ENCODE results near the gene TAS2R9.

DNA sequence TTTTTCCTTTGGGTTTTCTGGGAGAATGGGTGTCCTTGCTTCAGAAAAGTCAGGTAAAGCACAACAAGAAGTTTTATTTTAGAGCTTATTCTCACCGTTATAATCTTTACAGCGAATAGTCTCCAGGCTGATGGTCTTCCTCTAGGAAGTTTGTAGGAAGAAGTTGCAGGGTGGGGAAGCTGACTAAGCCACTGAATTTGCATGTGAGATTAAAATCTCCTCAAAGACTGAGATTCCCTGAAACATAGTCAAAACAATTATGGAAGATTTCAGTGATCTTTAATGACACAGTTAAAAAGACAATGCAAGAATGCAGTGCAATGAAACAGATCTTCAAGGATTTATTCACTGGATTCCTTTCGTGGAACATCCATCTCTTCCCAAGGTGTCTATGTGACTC lies 15.0 kb upstream of the TAS2R9 start:
- TF ChIP-seq, protein P1, sequence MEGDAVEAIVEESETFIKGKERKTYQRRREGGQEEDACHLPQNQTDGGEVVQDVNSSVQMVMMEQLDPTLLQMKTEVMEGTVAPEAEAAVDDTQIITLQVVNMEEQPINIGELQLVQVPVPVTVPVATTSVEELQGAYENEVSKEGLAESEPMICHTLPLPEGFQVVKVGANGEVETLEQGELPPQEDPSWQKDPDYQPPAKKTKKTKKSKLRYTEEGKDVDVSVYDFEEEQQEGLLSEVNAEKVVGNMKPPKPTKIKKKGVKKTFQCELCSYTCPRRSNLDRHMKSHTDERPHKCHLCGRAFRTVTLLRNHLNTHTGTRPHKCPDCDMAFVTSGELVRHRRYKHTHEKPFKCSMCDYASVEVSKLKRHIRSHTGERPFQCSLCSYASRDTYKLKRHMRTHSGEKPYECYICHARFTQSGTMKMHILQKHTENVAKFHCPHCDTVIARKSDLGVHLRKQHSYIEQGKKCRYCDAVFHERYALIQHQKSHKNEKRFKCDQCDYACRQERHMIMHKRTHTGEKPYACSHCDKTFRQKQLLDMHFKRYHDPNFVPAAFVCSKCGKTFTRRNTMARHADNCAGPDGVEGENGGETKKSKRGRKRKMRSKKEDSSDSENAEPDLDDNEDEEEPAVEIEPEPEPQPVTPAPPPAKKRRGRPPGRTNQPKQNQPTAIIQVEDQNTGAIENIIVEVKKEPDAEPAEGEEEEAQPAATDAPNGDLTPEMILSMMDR (IDR thresholded peaks at IDR 0.05; ENCODE audit: insufficient read depth, low read length), result no peak
- no peak for TF ChIP-seq GABPA (IDR thresholded peaks at IDR 0.05; ENCODE audit: low read depth)
- TF ChIP-seq POLR2AphosphoS5 (IDR thresholded peaks at IDR 0.05; ENCODE audit: low read depth), result no peak
- TF ChIP-seq, protein P2, sequence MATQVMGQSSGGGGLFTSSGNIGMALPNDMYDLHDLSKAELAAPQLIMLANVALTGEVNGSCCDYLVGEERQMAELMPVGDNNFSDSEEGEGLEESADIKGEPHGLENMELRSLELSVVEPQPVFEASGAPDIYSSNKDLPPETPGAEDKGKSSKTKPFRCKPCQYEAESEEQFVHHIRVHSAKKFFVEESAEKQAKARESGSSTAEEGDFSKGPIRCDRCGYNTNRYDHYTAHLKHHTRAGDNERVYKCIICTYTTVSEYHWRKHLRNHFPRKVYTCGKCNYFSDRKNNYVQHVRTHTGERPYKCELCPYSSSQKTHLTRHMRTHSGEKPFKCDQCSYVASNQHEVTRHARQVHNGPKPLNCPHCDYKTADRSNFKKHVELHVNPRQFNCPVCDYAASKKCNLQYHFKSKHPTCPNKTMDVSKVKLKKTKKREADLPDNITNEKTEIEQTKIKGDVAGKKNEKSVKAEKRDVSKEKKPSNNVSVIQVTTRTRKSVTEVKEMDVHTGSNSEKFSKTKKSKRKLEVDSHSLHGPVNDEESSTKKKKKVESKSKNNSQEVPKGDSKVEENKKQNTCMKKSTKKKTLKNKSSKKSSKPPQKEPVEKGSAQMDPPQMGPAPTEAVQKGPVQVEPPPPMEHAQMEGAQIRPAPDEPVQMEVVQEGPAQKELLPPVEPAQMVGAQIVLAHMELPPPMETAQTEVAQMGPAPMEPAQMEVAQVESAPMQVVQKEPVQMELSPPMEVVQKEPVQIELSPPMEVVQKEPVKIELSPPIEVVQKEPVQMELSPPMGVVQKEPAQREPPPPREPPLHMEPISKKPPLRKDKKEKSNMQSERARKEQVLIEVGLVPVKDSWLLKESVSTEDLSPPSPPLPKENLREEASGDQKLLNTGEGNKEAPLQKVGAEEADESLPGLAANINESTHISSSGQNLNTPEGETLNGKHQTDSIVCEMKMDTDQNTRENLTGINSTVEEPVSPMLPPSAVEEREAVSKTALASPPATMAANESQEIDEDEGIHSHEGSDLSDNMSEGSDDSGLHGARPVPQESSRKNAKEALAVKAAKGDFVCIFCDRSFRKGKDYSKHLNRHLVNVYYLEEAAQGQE (IDR thresholded peaks at IDR 0.05; ENCODE audit: insufficient replicate concordance, low read depth), result no peak
